NB4 (cell line): Measurements from ENCODE around the gene NACC2.
"Not testable (repeated sequence)": the region's sequence is repeated elsewhere in the genome, so short reads cannot be mapped to it uniquely, and the experiment has no call there.

Experiments used
- MYC ChIP-seq: IDR thresholded peaks from 2 replicates; pipeline ENCODE4 v1.6.1; 2011; ENCODE audit warnings: low read depth, low read length
- POLR2A ChIP-seq: IDR thresholded peaks from 2 replicates; pipeline ENCODE4 v1.6.1; 2011; ENCODE audit warnings: mild to moderate bottlenecking; ENCODE audit not compliant: insufficient read length; ENCODE audit errors: extremely low read depth
- TF ChIP-seq, protein P1 (sequence below): IDR thresholded peaks from one replicate; pipeline ENCODE4 v1.5.1; 2012; ENCODE audit warnings: low read depth, low read length
- TF ChIP-seq, protein P2 (sequence below): IDR thresholded peaks from 2 replicates; pipeline ENCODE4 v1.6.1; 2011; ENCODE audit warnings: low read depth, low read length

DNA sequence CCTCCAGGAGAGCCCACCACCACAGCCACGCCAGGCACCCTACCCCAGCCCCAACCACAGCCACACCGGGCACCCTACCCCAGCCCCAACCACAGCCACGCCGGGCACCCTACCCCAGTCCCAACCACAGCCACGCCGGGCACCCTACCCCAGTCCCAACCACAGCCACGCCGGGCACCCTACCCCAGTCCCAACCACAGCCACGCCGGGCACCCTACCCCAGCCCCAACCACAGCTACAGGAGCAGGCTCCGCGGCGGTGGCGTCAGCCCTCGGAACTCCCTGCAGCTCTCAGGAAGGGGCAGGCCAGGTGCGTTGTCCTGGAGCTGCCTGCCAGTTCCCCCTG is 128.2 kb downstream of the NACC2 start:
- TF ChIP-seq, protein P1, sequence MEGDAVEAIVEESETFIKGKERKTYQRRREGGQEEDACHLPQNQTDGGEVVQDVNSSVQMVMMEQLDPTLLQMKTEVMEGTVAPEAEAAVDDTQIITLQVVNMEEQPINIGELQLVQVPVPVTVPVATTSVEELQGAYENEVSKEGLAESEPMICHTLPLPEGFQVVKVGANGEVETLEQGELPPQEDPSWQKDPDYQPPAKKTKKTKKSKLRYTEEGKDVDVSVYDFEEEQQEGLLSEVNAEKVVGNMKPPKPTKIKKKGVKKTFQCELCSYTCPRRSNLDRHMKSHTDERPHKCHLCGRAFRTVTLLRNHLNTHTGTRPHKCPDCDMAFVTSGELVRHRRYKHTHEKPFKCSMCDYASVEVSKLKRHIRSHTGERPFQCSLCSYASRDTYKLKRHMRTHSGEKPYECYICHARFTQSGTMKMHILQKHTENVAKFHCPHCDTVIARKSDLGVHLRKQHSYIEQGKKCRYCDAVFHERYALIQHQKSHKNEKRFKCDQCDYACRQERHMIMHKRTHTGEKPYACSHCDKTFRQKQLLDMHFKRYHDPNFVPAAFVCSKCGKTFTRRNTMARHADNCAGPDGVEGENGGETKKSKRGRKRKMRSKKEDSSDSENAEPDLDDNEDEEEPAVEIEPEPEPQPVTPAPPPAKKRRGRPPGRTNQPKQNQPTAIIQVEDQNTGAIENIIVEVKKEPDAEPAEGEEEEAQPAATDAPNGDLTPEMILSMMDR: not testable (repeated sequence)
- not testable (repeated sequence) for TF ChIP-seq POLR2A, MYC
- TF ChIP-seq, protein P2, sequence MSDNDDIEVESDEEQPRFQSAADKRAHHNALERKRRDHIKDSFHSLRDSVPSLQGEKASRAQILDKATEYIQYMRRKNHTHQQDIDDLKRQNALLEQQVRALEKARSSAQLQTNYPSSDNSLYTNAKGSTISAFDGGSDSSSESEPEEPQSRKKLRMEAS: not testable (repeated sequence)
